Measurements from ENCODE around the gene ELAVL1. TPM values are rescaled to one million over a fixed set of nuclear protein-coding genes. Genes with fewer than 3 reads are reported as not detected.

The ELAVL1 gene
- polyA plus RNA-seq, 1 of the 3 experiments (the other 2 are of a cell fraction): 49.6 TPM

DNA sequence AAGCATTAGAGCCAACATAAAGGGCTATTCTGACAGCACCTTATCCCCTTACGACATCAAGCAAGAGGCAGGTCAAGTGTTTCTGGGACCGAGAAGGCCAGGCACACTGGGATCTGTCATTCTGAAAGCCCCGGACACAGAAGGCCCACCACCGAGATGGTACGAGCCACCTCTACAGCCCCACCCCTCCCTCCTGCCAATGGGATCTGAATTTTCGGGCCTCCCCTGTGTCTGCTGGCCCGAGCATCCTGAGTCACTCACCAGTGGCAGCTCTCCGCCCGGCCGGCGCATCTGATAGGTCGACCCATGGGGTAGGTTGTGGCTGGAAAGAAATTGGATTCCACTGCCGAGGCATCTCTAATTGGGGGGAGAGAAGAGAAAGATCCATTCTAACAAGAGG is 64.6 kb downstream of the ELAVL1 start:
- H3K4me2 ChIP-seq: no peak overlapping the region
- H3K4me1 ChIP-seq (ENCODE audit: control insufficient read depth in 1 of 2, insufficient read depth in 2 of 2, low read depth in 1 of 2, low read length in 1 of 2): peaks cover 0 to 6% of the 10 kb centered on the region in 2 experiments; a peak in 1 of 4 replicates
- no peak overlapping the region for H3K27ac ChIP-seq (ENCODE audit: low read depth in 2 of 2, low read length in 1 of 2)
- no peak overlapping the region for H3K4me3 ChIP-seq (ENCODE audit: low read depth in 2 of 2, low read length in 1 of 2)
- H3K9me2 ChIP-seq: no peaks in the 10 kb centered on the region
- DNase-seq: no peak
- no peaks in the 10 kb centered on the region for H4K20me1 ChIP-seq (ENCODE audit: insufficient read depth)
- 91% methylated on average over 9 of the region's 13 CpGs for WGBS (ENCODE audit: low lambda C conversion rate)
- CTCF ChIA-PET: interaction anchor here (1.2 to 4.4 kb wide), 3 partner anchors 12 to 19 kb away, joined by 3 to 69 read pairs (median 5); partner anchors contain the start of gene CTXN1
- no peak overlapping the region for H2AFZ ChIP-seq (ENCODE audit: low read depth)
- peaks cover 37% of the 10 kb centered on the region for H3K79me2 ChIP-seq (ENCODE audit: insufficient read depth)
- POLR2A ChIA-PET: no interaction called here
- H3K9me3 ChIP-seq: no peaks in the 10 kb centered on the region
- H3K27me3 ChIP-seq (ENCODE audit: insufficient read depth): no peaks in the 10 kb centered on the region
- no peak overlapping the region for H3K9ac ChIP-seq
- TF ChIP-seq GATA2 (CRISPR knock-in tag; IDR thresholded peaks at IDR 0.05) (no peak), TAF1 (IDR thresholded peaks at IDR 0.05; ENCODE audit: borderline replicate concordance, low read depth, low read length) (no peak), SIN3A (IDR thresholded peaks at IDR 0.05; ENCODE audit: borderline replicate concordance, low read depth, low read length) (no peak), ELF1 (IDR thresholded peaks at IDR 0.05) (no peak), RFX5 (IDR thresholded peaks at IDR 0.05; ENCODE audit: low read length) (no peak), JUND (IDR thresholded peaks at IDR 0.05) (no peak), EP300 (IDR thresholded peaks at IDR 0.05; ENCODE audit: borderline replicate concordance in 1 of 2, low read depth in 1 of 2, low read length in 1 of 2) (no peak), TEAD4 (IDR thresholded peaks at IDR 0.05; ENCODE audit: borderline replicate concordance, insufficient read depth) (no peak), YY1 (IDR thresholded peaks at IDR 0.05; ENCODE audit: low read depth) (no peak), RXRA (IDR thresholded peaks at IDR 0.05; ENCODE audit: borderline replicate concordance, low read depth) (no peak), GABPA (IDR thresholded peaks at IDR 0.05; ENCODE audit: low read depth) (no peak), CHD2 (IDR thresholded peaks at IDR 0.05; ENCODE audit: low read length, partially characterized antibody) (no peak)
- TF ChIP-seq, protein P1, sequence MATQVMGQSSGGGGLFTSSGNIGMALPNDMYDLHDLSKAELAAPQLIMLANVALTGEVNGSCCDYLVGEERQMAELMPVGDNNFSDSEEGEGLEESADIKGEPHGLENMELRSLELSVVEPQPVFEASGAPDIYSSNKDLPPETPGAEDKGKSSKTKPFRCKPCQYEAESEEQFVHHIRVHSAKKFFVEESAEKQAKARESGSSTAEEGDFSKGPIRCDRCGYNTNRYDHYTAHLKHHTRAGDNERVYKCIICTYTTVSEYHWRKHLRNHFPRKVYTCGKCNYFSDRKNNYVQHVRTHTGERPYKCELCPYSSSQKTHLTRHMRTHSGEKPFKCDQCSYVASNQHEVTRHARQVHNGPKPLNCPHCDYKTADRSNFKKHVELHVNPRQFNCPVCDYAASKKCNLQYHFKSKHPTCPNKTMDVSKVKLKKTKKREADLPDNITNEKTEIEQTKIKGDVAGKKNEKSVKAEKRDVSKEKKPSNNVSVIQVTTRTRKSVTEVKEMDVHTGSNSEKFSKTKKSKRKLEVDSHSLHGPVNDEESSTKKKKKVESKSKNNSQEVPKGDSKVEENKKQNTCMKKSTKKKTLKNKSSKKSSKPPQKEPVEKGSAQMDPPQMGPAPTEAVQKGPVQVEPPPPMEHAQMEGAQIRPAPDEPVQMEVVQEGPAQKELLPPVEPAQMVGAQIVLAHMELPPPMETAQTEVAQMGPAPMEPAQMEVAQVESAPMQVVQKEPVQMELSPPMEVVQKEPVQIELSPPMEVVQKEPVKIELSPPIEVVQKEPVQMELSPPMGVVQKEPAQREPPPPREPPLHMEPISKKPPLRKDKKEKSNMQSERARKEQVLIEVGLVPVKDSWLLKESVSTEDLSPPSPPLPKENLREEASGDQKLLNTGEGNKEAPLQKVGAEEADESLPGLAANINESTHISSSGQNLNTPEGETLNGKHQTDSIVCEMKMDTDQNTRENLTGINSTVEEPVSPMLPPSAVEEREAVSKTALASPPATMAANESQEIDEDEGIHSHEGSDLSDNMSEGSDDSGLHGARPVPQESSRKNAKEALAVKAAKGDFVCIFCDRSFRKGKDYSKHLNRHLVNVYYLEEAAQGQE (IDR thresholded peaks at IDR 0.05; ENCODE audit: low read depth, low read length): no peak
- TF ChIP-seq, protein P2, sequence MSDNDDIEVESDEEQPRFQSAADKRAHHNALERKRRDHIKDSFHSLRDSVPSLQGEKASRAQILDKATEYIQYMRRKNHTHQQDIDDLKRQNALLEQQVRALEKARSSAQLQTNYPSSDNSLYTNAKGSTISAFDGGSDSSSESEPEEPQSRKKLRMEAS (IDR thresholded peaks at IDR 0.05; ENCODE audit: low read depth): no peak
- TF ChIP-seq, protein P3, sequence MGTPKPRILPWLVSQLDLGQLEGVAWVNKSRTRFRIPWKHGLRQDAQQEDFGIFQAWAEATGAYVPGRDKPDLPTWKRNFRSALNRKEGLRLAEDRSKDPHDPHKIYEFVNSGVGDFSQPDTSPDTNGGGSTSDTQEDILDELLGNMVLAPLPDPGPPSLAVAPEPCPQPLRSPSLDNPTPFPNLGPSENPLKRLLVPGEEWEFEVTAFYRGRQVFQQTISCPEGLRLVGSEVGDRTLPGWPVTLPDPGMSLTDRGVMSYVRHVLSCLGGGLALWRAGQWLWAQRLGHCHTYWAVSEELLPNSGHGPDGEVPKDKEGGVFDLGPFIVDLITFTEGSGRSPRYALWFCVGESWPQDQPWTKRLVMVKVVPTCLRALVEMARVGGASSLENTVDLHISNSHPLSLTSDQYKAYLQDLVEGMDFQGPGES (IDR thresholded peaks at IDR 0.05; ENCODE audit: low read depth, low read length): no peak
- TF ChIP-seq, protein P4, sequence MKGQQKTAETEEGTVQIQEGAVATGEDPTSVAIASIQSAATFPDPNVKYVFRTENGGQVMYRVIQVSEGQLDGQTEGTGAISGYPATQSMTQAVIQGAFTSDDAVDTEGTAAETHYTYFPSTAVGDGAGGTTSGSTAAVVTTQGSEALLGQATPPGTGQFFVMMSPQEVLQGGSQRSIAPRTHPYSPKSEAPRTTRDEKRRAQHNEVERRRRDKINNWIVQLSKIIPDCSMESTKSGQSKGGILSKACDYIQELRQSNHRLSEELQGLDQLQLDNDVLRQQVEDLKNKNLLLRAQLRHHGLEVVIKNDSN (IDR thresholded peaks at IDR 0.05; ENCODE audit: borderline replicate concordance, low read depth): no peak
- H3F3A ChIP-seq (replicated peaks; ENCODE audit: insufficient read depth): peaks cover 11% of the 10 kb centered on the region
- H3K36me3 ChIP-seq (replicated peaks in 1 of 2; ENCODE audit: control insufficient read depth in 1 of 2, insufficient read depth in 2 of 2, low read length in 1 of 2): peaks cover 19 to 28% of the 10 kb centered on the region in 2 experiments

Measured in SK-N-SH (cell line).